Fibroblast of skin of left biceps (primary cell): ENCODE measurements around the gene TMEM8B.
"Not testable (repeated sequence)": the region's sequence is repeated elsewhere in the genome, so short reads cannot be mapped to it uniquely, and the experiment has no call there.

Experiments used
- DNase-seq, 2 experiments: peaks; one replicate each; pipeline ENCODE4 v3.0.0-alpha.2; 2013; ENCODE audit warnings: low read depth in 2 of 2

The TMEM8B gene

DNA sequence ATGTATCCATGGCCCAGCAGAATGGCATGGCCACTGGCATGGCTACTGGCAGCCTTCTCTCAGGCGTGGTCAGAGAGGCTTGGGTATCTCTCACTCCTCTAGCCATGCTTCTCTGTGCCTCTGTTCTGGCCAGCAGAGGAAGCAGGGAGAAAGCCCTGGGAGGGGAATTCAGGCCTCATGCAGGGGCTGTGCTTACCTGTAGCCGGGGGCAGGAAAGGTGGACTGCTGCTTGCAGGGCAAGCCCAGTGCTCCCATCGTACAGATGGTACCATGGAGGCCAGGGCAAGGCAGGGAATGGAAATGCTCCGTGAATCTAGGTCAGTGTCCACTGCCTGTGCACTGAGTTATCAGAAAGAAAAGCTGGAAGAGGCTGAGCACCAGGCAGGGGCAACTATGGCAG, 38.5 kb downstream of the TMEM8B start:
- DNase-seq = no peak

GRCh38 chr9:35868933-35869332, 39.9 kb downstream of the TMEM8B start:
- DNase-seq = no peak

GRCh38 chr9:35869621-35870216, 40.7 kb downstream of the TMEM8B start:
- no peak for DNase-seq

DNA sequence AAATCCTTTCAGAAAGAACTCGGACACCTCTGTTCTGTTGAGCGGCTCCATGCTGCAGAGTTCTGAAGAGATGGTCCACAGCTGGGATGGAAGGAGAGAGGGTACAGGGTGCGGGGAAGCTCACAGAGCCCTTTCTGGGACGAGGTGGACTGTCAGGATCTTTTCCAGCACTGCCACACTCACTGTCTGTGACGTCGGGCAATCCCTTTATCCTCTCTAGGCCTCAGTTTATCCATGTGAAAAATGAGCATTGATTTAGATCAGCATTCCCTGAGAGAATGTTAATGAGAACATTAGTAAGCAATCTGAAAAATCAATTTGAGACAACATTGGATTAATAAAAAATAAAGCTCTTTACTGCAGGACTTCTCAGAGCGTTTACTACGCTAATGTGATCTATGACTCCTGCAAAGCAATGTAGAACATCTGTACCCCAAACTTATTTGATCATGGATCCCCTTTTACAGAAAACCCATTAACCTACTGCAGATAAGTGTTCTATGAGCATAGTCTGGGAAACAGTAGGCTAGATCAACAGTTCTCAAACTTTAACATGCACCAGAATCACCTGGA, 41.4 kb downstream of the TMEM8B start, which contains the start of gene OR13J1:
OR13J1 (minus strand) TSS at position 51 of the 573 bp plus-strand sequence; CDS start at position 51, 0 bp downstream.
- no peak for DNase-seq

DNA sequence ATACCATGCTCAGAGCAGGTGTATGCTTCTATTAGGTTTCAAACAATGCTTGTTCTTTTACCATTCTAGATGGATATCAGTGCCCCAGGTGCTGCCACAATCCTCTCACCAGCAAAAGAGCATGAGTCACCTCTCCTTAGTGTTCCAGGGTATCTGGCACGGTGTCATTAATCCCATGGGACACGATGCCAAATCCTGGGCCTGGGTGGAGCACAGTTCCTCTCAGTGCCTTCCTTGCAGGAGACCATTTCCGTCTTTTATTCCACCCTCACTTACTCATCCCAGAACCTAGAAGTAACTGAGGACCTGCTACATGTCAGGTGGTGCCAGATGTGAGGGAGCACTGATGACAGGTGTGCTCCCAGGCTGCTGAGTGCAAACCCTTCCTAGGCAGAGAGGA, 42.5 kb downstream of the TMEM8B start:
- no peak for DNase-seq

DNA sequence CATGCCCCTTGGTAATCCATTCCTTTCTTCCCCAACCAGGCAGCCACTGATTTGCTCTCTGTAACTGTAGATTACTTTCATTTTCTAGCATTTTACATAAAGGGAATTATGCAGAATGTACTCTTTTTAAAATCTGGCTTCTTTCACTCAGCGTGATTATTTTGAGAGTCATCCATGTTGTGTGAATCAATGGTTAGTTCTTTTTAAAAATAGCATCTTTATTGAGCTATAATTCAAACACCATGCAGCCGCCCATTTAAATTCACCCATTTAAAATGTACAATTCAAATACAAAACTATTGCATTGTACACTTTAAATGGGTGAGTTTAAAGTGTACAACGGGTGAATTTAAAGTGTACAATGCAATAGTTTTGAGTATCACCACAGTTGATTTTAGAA, 43.5 kb downstream of the TMEM8B start:
- no peak for DNase-seq

GRCh38 chr9:35882263-35882848, 53.3 kb downstream of the TMEM8B start:
- peak in 1 of 2 experiments; percentile 42 for DNase-seq

DNA sequence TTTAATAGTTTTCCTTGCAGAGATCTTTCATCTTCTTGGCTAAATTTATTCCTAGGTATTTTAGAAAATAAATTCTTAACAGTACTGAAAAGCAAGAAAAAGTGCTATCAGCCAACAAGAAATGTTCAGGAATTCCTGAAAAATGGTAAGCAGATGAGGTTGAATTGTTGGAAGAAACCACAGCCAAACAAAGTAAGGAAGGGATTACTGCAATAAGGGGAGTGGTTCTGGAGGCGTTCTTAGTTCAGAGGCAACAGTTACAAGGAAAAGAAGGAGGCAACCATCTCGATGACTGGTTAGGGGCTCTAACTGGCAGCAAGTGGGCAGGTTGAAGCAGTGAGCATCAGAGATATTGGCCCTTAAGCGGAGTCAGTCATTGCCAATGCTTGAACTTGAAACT, 54.0 kb downstream of the TMEM8B start:
- DNase-seq = peak in 1 of 2 experiments; percentile 13

DNA sequence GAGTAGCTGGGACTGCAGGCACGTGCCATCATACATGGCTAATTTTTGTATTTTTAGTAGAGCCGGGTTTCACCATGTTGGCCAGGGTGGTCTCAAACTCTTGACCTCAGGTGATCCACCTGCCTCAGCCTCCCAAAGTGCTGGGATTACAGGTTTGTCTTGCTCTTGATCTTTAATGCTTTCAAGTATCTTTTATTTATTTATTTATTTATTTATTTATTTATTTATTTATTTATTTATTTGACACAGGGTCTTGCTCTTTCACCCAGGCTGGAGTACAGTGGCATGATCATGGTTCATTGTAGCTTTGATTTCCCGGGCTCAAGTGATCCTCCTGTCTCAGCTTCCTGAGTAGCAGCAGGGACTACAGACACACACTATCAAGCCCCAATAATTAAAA, 55.9 kb downstream of the TMEM8B start:
- DNase-seq = not testable (repeated sequence)

DNA sequence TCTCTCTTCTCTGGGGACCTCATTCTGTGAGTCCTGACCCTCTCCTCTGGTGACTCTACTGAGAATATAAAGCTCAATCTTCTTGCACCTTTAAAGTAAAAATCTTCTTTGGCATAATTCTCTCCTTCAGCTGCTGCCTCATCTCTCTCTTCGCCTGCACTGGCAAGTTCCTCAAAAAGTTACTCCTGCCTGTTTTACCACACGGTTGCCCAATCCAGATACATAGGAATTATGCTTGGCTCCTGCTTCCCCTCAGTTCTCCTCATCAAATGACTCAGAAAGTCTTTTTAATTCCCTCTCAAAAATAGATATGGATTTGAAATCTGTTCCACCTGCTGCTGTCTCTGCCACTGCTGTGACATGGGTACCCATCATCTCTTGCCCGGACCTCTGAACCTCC, 62.6 kb downstream of the TMEM8B start:
- DNase-seq = no peak

- DNase-seq = no peak
Observed at GRCh38 chr9:35892051-35892450, 63.0 kb downstream of the TMEM8B start.

DNA sequence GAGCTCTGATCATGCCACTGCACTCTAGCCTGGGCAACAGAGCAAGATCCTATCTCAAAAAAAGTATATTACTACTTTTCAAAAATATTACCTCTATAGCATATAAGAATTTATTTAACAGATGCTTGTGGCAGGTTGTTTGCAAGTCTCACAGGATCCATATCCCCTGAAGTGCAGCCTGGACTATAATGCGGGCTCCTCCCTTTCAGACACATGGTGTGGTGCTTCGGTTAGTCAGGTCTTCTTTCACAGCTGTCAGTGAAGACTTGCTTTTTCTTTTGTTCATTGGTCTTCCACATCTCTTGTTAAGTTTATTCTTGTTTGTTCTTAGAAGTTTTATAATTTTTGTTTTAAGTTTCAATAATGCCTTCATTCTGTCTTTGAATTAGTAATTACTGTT, 67.5 kb downstream of the TMEM8B start:
- DNase-seq = no peak

- DNase-seq = not testable (repeated sequence)
Observed at GRCh38 chr9:35897376-35898099, 68.5 kb downstream of the TMEM8B start.

- no peak for DNase-seq
Observed at GRCh38 chr9:35898337-35898736, 69.3 kb downstream of the TMEM8B start.

GRCh38 chr9:35899021-35899420, 70.0 kb downstream of the TMEM8B start:
- DNase-seq = no peak

GRCh38 chr9:35903049-35903448, 74.0 kb downstream of the TMEM8B start:
- no peak for DNase-seq

GRCh38 chr9:35904338-35904737, 75.3 kb downstream of the TMEM8B start:
- no peak for DNase-seq

DNA sequence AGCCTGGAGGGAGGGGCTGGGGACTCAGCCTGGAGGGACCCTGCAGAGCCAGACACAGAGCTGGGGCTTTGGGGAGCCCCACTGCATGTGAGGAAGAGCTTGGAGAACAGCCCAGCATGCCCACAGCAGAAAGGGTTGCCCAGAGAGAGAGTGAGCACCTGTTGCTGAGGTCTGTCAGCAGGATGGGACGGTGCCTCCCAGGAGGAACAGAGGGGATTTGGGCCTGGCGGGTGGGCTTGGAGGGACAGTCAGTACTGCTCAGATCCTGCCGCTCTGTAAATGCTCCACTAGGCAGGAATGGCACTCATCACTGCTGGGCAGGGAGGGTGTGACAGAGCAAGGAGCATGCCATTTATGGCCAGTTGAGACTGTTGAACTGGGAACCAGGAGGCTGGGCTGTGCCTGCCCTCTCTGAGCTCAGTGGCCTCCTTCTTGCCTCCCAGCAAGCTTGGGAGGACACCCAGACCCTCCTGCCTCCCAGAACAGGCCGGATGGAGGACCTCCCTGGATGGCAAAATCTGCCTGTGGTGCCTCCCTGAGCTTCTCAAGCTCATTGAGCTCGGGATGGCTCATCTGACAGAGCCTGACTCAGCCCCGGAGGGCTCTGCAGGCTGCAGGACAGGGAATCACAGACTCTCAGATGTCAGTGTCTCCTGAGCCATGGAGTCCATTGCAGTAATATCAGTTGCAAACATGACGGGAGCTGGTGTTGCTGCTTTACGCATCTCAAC, 76.2 kb downstream of the TMEM8B start:
- no peak for DNase-seq

DNA sequence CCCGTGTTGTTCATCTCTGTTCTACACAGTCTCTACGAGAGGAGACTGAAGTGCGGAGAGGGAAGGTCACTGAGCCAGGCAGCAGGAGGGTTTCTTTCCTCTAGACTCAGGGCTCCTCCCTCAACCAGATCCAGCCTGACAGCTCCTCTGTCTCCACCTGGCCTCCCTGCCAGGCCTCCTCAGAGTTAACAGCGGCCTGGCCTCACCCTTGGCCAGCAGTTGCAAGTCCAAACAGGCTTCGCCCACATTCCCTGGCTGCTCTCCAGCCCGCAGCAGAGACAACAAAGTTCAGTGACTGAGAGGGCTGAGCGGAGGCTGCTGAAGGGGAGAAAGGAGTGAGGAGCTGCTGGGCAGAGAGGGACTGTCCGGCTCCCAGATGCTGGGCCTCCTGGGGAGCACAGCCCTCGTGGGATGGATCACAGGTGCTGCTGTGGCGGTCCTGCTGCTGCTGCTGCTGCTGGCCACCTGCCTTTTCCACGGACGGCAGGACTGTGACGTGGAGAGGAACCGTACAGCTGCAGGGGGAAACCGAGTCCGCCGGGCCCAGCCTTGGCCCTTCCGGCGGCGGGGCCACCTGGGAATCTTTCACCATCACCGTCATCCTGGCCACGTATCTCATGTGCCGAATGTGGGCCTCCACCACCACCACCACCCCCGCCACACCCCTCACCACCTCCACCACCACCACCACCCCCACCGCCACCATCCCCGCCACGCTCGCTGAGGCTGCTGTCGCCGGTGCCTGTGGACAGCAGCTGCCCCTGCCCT, 77.1 kb downstream of the TMEM8B start, which contains the start of gene HRCT1:
HRCT1 (plus strand) TSS at position 291 of the 768 bp plus-strand sequence; CDS start at position 377, 86 bp downstream.
- peak; percentile 74 to 75 for DNase-seq

- DNase-seq = peak in 1 of 2 experiments; percentile 44
Observed at GRCh38 chr9:35906923-35907699, 78.1 kb downstream of the TMEM8B start.
